Neuronal stem cell (in vitro differentiated cells): ENCODE measurements around the gene LARGE2.

Source experiments
- DNase-seq: peaks from one replicate; pipeline ENCODE4 v3.0.0-alpha.2; 2013; ENCODE audit warnings: low spot score
- H2AFZ ChIP-seq: one replicate; pipeline ENCODE4 v1.6.1; 2013; ENCODE audit warnings: mild to moderate bottlenecking, low read length, inconsistent platforms
- H2AK5ac ChIP-seq: 2 replicates; pipeline ENCODE4 v1.6.1; 2013; ENCODE audit warnings: low read depth, mild to moderate bottlenecking, inconsistent platforms, low read length, moderate library complexity, mixed read lengths
- H2BK120ac ChIP-seq: 2 replicates; pipeline ENCODE4 v1.6.1; 2013; ENCODE audit warnings: low read depth, mild to moderate bottlenecking, inconsistent platforms, low read length, moderate library complexity, mixed read lengths
- H2BK12ac ChIP-seq: one replicate; pipeline ENCODE4 v1.6.1; 2013; ENCODE audit warnings: low read length, inconsistent platforms
- H2BK15ac ChIP-seq: 2 replicates; pipeline ENCODE4 v1.6.1; 2013; ENCODE audit warnings: mild to moderate bottlenecking, low read length, inconsistent platforms, mixed read lengths
- H2BK5ac ChIP-seq: one replicate; pipeline ENCODE4 v1.6.1; 2013; ENCODE audit warnings: inconsistent platforms, mild to moderate bottlenecking, low read length, moderate library complexity
- H3K14ac ChIP-seq: one replicate; pipeline ENCODE4 v1.6.1; 2013; ENCODE audit warnings: low read length, inconsistent platforms
- H3K18ac ChIP-seq: 2 replicates; pipeline ENCODE4 v1.6.1; 2013; ENCODE audit warnings: low read length, inconsistent platforms
- H3K23ac ChIP-seq: 2 replicates; pipeline ENCODE4 v1.6.1; 2013; ENCODE audit warnings: low read depth, mild to moderate bottlenecking, mixed read lengths, low read length, inconsistent platforms; ENCODE audit not compliant: poor library complexity
- H3K27ac ChIP-seq: replicated peaks from 3 replicates; pipeline ENCODE4 v1.5.1; 2013; ENCODE audit warnings: low read length, inconsistent platforms
- H3K27me3 ChIP-seq, 3 experiments: 2 replicates each; pipeline ENCODE4 v1.6.1; 2013; ENCODE audit warnings: low read length in 3 of 3, mild to moderate bottlenecking in 2 of 3, inconsistent platforms in 1 of 3, low read depth in 1 of 3, mixed read lengths in 1 of 3, moderate library complexity in 1 of 3; ENCODE audit not compliant: control insufficient read depth in 3 of 3, insufficient read depth in 3 of 3
- H3K36me3 ChIP-seq, 2 donors: replicated peaks in 1 of 2; 2 replicates each; pipeline ENCODE4 v1.6.1; 2013; ENCODE audit warnings: low read length in 2 of 2; ENCODE audit not compliant: control insufficient read depth in 2 of 2, insufficient read depth in 2 of 2
- H3K4ac ChIP-seq: 2 replicates; pipeline ENCODE4 v1.6.1; 2013; ENCODE audit warnings: inconsistent platforms, mild to moderate bottlenecking, low read length, moderate library complexity
- H3K4me1 ChIP-seq, 2 donors: 1 replicate in 1 of 2; 2 replicates in 1 of 2; pipeline ENCODE4 v1.6.1; 2013; ENCODE audit warnings: low read length in 2 of 2, low read depth in 1 of 2; ENCODE audit not compliant: control insufficient read depth in 2 of 2, insufficient read depth in 1 of 2
- H3K4me2 ChIP-seq: one replicate; pipeline ENCODE4 v1.6.1; 2013; ENCODE audit warnings: mild to moderate bottlenecking, low read length, inconsistent platforms; ENCODE audit not compliant: insufficient read depth, poor library complexity, severe bottlenecking
- H3K4me3 ChIP-seq, 2 donors: 2 replicates each; pipeline ENCODE4 v1.5.1; 2013; ENCODE audit warnings: low read length in 2 of 2, mild to moderate bottlenecking in 2 of 2, inconsistent platforms in 1 of 2, moderate library complexity in 1 of 2
- H3K79me1 ChIP-seq: one replicate; pipeline ENCODE4 v1.6.1; 2013; ENCODE audit warnings: low read depth, mild to moderate bottlenecking, inconsistent platforms, low read length, moderate library complexity
- H3K9ac ChIP-seq: one replicate; pipeline ENCODE4 v1.6.1; 2013; ENCODE audit warnings: mild to moderate bottlenecking, low read depth, low read length, inconsistent platforms; ENCODE audit not compliant: poor library complexity
- H3K9me3 ChIP-seq, 2 donors: replicated peaks in 1 of 2; 2 replicates each; pipeline versions ENCODE3 to v1.6.1; 2013; ENCODE audit warnings: low read length in 2 of 2, mild to moderate bottlenecking in 2 of 2, inconsistent platforms in 1 of 2, low read depth in 1 of 2, mixed read lengths in 1 of 2, moderate library complexity in 1 of 2; ENCODE audit not compliant: control insufficient read depth in 2 of 2, insufficient read depth in 1 of 2
- H4K8ac ChIP-seq: one replicate; pipeline ENCODE4 v1.6.1; 2013; ENCODE audit warnings: low read depth, mild to moderate bottlenecking, inconsistent platforms, low read length, moderate library complexity
- H4K91ac ChIP-seq: one replicate; pipeline ENCODE4 v1.6.1; 2013; ENCODE audit warnings: low read length, low read depth, mild to moderate bottlenecking, inconsistent platforms; ENCODE audit not compliant: poor library complexity
- WGBS, 2 donors: extraction: QIAGEN DNeasy Blood & Tissue Kit; methylation state at CpG; one replicate each; pipeline ENCODE4 v1.1.7; 2013; ENCODE audit warnings: missing lambda C conversion rate in 2 of 2, mixed read lengths in 1 of 2; ENCODE audit not compliant: insufficient read length in 2 of 2, insufficient replicate concordance in 1 of 2; ENCODE audit errors: extremely low coverage in 2 of 2; 5-methylcytosine and 5-hydroxymethylcytosine counted together

Gene LARGE2

GRCh38 chr11:45906096-45906682 lies 16.3 kb upstream of the LARGE2 start:
- Histone ChIP-seq H3K9ac (no peak overlapping the region), H3K4me2 (no peak overlapping the region), H3K14ac (peak overlapping the region; percentile 47), H3K4ac (no peak overlapping the region), H2AFZ (no peak overlapping the region), H3K4me3 (no peak overlapping the region), H2BK15ac (no peak overlapping the region), H2BK120ac (no peak overlapping the region), H3K4me1 (peaks cover 5 to 6% of the 10 kb centered on the region in 2 donors), H3K27me3 (peaks cover 0 to under 1% (median 0%) of the 10 kb centered on the region in 3 experiments), H4K91ac (no peak overlapping the region), H2BK12ac (no peak overlapping the region), H3K79me1 (no peaks in the 10 kb centered on the region), H3K27ac (no peak overlapping the region), H3K9me3 (no peaks in the 10 kb centered on the region), H4K8ac (no peak overlapping the region), H3K36me3 (peaks cover 15 to 48% of the 10 kb centered on the region in 2 donors), H2AK5ac (peak overlapping the region; percentile 56), H3K18ac (no peak overlapping the region), H2BK5ac (no peak overlapping the region), H3K23ac (peak overlapping the region; percentile 43)
- WGBS, 2 donors, result no CpG with 5 or more reads among the region's 19 CpGs
- DNase-seq, result no peak

GRCh38 chr11:45906965-45907611 lies 15.4 kb upstream of the LARGE2 start, which contains the start of gene FREY1:
Gene FREY1, minus strand, starts transcription at chr11:45907271. Its CDS starts 26 bp downstream, at chr11:45907245.
- Histone ChIP-seq H3K36me3 (peaks cover 15 to 52% of the 10 kb centered on the region in 2 donors), H3K4me2 (no peak within 1 kb of the TSS), H3K79me1 (no peaks in the 10 kb centered on the region), H3K4ac (no peak within 1 kb of the TSS), H2BK5ac (no peak within 1 kb of the TSS), H3K4me3 (no peak within 1 kb of the TSS), H2BK120ac (no peak within 1 kb of the TSS), H3K14ac (peak within 1 kb of the TSS; percentile 47), H2AK5ac (peak within 1 kb of the TSS; percentile 56), H3K27ac (no peak within 1 kb of the TSS), H3K9ac (peak within 1 kb of the TSS; percentile 25), H2AFZ (no peak within 1 kb of the TSS), H4K8ac (no peak within 1 kb of the TSS), H3K18ac (no peak within 1 kb of the TSS), H3K4me1 (peaks cover 0 to 3% of the 10 kb centered on the region in 2 donors), H2BK15ac (no peak within 1 kb of the TSS), H2BK12ac (no peak within 1 kb of the TSS), H4K91ac (no peak within 1 kb of the TSS), H3K27me3 (no peaks in the 10 kb centered on the region), H3K9me3 (no peaks in the 10 kb centered on the region), H3K23ac (peak within 1 kb of the TSS; percentile 43)
- WGBS, 2 donors, result no CpG with 5 or more reads among the region's 18 CpGs
- no peak for DNase-seq

GRCh38 chr11:45907911-45908370 lies 14.5 kb upstream of the LARGE2 start:
- no peak for DNase-seq
- H2BK5ac ChIP-seq, result no peak overlapping the region
- peaks cover 13 to 48% of the 10 kb centered on the region in 2 donors for H3K36me3 ChIP-seq
- no peak overlapping the region for H2AK5ac ChIP-seq
- H3K18ac ChIP-seq, result no peak overlapping the region
- no peak overlapping the region for H3K14ac ChIP-seq
- no peak overlapping the region for H3K27ac ChIP-seq
- no peak overlapping the region for H4K91ac ChIP-seq
- H3K4me2 ChIP-seq, result no peak overlapping the region
- no peaks in the 10 kb centered on the region for H3K79me1 ChIP-seq
- no peak overlapping the region for H2BK15ac ChIP-seq
- peaks cover 0 to 3% of the 10 kb centered on the region in 2 donors for H3K4me1 ChIP-seq
- no peaks in the 10 kb centered on the region for H3K27me3 ChIP-seq
- no peak overlapping the region for H4K8ac ChIP-seq
- H2BK120ac ChIP-seq, result no peak overlapping the region
- H3K9ac ChIP-seq, result no peak overlapping the region
- no peak overlapping the region for H3K4me3 ChIP-seq
- H3K23ac ChIP-seq, result no peak overlapping the region
- H3K4ac ChIP-seq, result no peak overlapping the region
- no CpG with 5 or more reads among the region's 8 CpGs for WGBS, 2 donors
- H2BK12ac ChIP-seq, result no peak overlapping the region
- H2AFZ ChIP-seq, result no peak overlapping the region
- no peaks in the 10 kb centered on the region for H3K9me3 ChIP-seq
